ENCODE data around the gene GNAS.

DNA sequence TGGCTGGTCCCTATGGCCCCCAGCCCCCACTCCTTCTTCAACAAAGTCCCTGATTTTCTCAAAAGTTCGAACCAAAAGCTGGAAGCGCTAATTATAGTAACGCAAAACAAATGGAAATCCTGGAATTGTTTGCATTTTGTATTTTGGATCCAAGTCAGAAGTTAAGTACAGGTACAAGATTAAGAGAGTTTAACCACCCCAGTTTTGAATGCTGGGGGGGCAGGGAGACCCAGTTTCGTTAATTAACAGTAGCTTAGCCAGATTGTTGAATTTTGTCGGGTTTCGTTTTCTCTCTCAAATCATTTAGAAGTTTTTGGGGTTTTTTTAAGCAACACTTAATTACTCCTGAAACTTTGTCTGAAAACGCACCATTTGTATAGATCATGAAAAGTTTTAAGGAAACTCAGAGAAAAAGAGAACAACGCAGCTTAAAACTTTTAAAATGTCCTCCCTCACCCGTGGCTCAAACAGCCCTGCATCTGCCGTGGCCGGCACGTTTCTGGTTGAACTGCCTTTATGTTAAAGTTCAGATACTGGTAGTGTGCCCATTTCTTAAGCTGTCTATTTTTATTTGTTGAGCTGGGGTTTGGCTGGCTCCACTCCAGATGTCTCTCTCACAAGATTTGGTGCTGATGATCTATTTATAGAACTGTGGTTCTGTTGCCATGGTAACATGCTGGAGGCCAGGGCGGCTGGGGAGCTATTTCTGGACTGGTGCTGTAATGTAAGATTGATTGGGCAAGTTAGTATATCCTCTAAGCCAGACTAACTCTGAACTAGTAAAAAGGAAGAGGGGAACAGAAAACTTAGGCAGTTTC is 55.0 kb downstream of the GNAS start:
- TF ChIP-seq EZH2 (IDR thresholded peaks at IDR 0.05; ENCODE audit: low read length) = no peak
- TF ChIP-seq, protein P1, sequence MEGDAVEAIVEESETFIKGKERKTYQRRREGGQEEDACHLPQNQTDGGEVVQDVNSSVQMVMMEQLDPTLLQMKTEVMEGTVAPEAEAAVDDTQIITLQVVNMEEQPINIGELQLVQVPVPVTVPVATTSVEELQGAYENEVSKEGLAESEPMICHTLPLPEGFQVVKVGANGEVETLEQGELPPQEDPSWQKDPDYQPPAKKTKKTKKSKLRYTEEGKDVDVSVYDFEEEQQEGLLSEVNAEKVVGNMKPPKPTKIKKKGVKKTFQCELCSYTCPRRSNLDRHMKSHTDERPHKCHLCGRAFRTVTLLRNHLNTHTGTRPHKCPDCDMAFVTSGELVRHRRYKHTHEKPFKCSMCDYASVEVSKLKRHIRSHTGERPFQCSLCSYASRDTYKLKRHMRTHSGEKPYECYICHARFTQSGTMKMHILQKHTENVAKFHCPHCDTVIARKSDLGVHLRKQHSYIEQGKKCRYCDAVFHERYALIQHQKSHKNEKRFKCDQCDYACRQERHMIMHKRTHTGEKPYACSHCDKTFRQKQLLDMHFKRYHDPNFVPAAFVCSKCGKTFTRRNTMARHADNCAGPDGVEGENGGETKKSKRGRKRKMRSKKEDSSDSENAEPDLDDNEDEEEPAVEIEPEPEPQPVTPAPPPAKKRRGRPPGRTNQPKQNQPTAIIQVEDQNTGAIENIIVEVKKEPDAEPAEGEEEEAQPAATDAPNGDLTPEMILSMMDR (optimal IDR thresholded peaks at IDR 0.05 in 1 of 3, IDR thresholded peaks at IDR 0.05 in 1 of 3, conservative IDR thresholded peaks at IDR 0.05 in 1 of 3; ENCODE audit: extremely low read depth in 1 of 3, insufficient read depth in 2 of 3, low read length in 3 of 3) = no peak

Measured in keratinocyte (primary cell).